H1 (cell line): ENCODE data around the gene AKR1C1. TPM values are rescaled to one million over a fixed set of nuclear protein-coding genes. Genes with fewer than 3 reads are reported as not detected.

Experiments
- CTCF ChIA-PET: fragments of 300-600 bp; sonication (Branson Sonifier 250); formaldehyde crosslinking; loops from one replicate; lab custom pipeline; 2021; ENCODE audit not compliant: partially characterized antibody; lab: Charles Lee
- POLR2A ChIA-PET: fragments of 300-600 bp; sonication (Branson Sonifier 250); formaldehyde crosslinking; loops from one replicate; lab custom pipeline; 2021; ENCODE audit warnings: inconsistent platforms; ENCODE audit not compliant: partially characterized antibody; lab: Charles Lee
- DNase-seq, 2 experiments: peaks; one replicate each; pipeline versions ENCODE4 v3.0.0 to v3.0.0-alpha.2; 2010 to 2022; ENCODE audit warnings: low spot score in 2 of 2, low read depth in 1 of 2, mixed read lengths in 1 of 2
- FAIRE-seq: peaks from 2 replicates; lab custom pipeline; 2011; peaks lifted over from hg19 to GRCh38; lab: Jason Lieb, UNC
- H2AFZ ChIP-seq: 2 replicates; pipeline ENCODE4 v1.8.1; 2012; ENCODE audit warnings: low read length, inconsistent platforms
- H2AK5ac ChIP-seq: 2 replicates; pipeline ENCODE4 v1.6.1; 2013; ENCODE audit warnings: low read depth, low read length
- H2BK120ac ChIP-seq: replicated peaks from 2 replicates; pipeline ENCODE3; 2013; ENCODE audit warnings: low read depth, low read length, inconsistent platforms
- H2BK12ac ChIP-seq: 2 replicates; pipeline ENCODE4 v1.6.1; 2013; ENCODE audit warnings: low read depth, low read length
- H2BK15ac ChIP-seq: 2 replicates; pipeline ENCODE4 v1.6.1; 2013; ENCODE audit warnings: low read length
- H2BK20ac ChIP-seq: 2 replicates; pipeline ENCODE4 v1.6.1; 2013; ENCODE audit warnings: low read length
- H2BK5ac ChIP-seq: 2 replicates; pipeline ENCODE4 v1.6.1; 2013; ENCODE audit warnings: low read depth, low read length
- H3K14ac ChIP-seq: 2 replicates; pipeline ENCODE4 v1.6.1; 2013; ENCODE audit warnings: inconsistent platforms; ENCODE audit not compliant: insufficient read length
- H3K18ac ChIP-seq: 2 replicates; pipeline ENCODE4 v1.6.1; 2013; ENCODE audit warnings: low read length; ENCODE audit errors: extremely low read depth
- H3K23ac ChIP-seq: 2 replicates; pipeline ENCODE4 v1.6.1; 2013; ENCODE audit warnings: inconsistent platforms; ENCODE audit not compliant: insufficient read length
- H3K23me2 ChIP-seq: 2 replicates; pipeline ENCODE4 v1.6.1; 2013; ENCODE audit warnings: low read depth, low read length
- H3K27ac ChIP-seq: 2 replicates; pipeline ENCODE4 v1.6.1; 2011; ENCODE audit warnings: low read depth, low read length, inconsistent platforms
- H3K27me3 ChIP-seq, 4 experiments: replicated peaks in 1 of 4; 1 replicate in 1 of 4; 2 replicates in 3 of 4; pipeline versions ENCODE4 v1.6.1 to v1.8.1; 2011 to 2013; ENCODE audit warnings: low read length in 3 of 4, mild to moderate bottlenecking in 3 of 4, inconsistent platforms in 2 of 4, mixed read lengths in 2 of 4, moderate library complexity in 1 of 4; ENCODE audit not compliant: control insufficient read depth in 3 of 4, insufficient read depth in 3 of 4; ENCODE audit errors: extremely low read depth in 1 of 4
- H3K36me3 ChIP-seq, 4 experiments: 2 replicates each; pipeline versions ENCODE4 v1.6.1 to v1.8.1; 2011 to 2013; ENCODE audit warnings: mild to moderate bottlenecking in 4 of 4, low read length in 3 of 4, moderate library complexity in 2 of 4, control low read depth in 1 of 4, inconsistent platforms in 1 of 4; ENCODE audit not compliant: insufficient read depth in 4 of 4, control insufficient read depth in 2 of 4
- H3K4ac ChIP-seq: replicated peaks from 2 replicates; pipeline ENCODE3; 2013; ENCODE audit warnings: low read length, low read depth, mixed read lengths, inconsistent platforms; ENCODE audit not compliant: insufficient read length
- H3K4me1 ChIP-seq, 4 experiments: replicated peaks in 1 of 4; 1 replicate in 1 of 4; 2 replicates in 3 of 4; pipeline versions ENCODE4 v1.6.1 to v1.8.1; 2011 to 2013; ENCODE audit warnings: low read length in 3 of 4, inconsistent platforms in 2 of 4, mixed read lengths in 1 of 4; ENCODE audit not compliant: insufficient read depth in 4 of 4, control insufficient read depth in 3 of 4
- H3K4me2 ChIP-seq, 2 experiments: 2 replicates each; pipeline versions ENCODE4 v1.6.1 to v1.8.1; 2011 to 2013; ENCODE audit warnings: low read depth in 2 of 2, low read length in 2 of 2, control low read depth in 1 of 2, inconsistent platforms in 1 of 2, mild to moderate bottlenecking in 1 of 2; ENCODE audit not compliant: insufficient read depth in 1 of 2
- H3K4me3 ChIP-seq, 4 experiments: fragments of 200-600, 300-600 bp in 1 of 4; sonication (generic), shearing (Covaris generic), sonication (Bioruptor Twin) in 1 of 4; 2 replicates each; pipeline versions ENCODE4 v1.5.1 to v1.8.1; 2011 to 2016; ENCODE audit warnings: low read length in 4 of 4, low read depth in 3 of 4, control low read depth in 2 of 4, inconsistent platforms in 2 of 4, mild to moderate bottlenecking in 2 of 4, mixed read lengths in 1 of 4, moderate library complexity in 1 of 4; ENCODE audit not compliant: insufficient read depth in 2 of 4; ENCODE audit errors: extremely low read depth in 1 of 4
- H3K56ac ChIP-seq: replicated peaks from 2 replicates; pipeline ENCODE3; 2013; ENCODE audit warnings: low read depth, mild to moderate bottlenecking, mixed read lengths, low read length, inconsistent platforms; ENCODE audit not compliant: insufficient read length
- H3K79me1 ChIP-seq: 2 replicates; pipeline ENCODE4 v1.6.1; 2013; ENCODE audit warnings: low read depth, low read length, control low read depth
- H3K79me2 ChIP-seq, 2 experiments: 2 replicates each; pipeline versions ENCODE4 v1.6.1 to v1.8.1; 2012 to 2013; ENCODE audit warnings: low read length in 2 of 2, mild to moderate bottlenecking in 2 of 2, inconsistent platforms in 1 of 2; ENCODE audit not compliant: insufficient read depth in 2 of 2, control insufficient read depth in 1 of 2
- H3K9ac ChIP-seq, 4 experiments: replicated peaks in 1 of 4; 1 replicate in 1 of 4; 2 replicates in 3 of 4; pipeline versions ENCODE4 v1.6.1 to v1.8.1; 2011 to 2013; ENCODE audit warnings: low read depth in 3 of 4, low read length in 3 of 4, control low read depth in 2 of 4, mild to moderate bottlenecking in 2 of 4, moderate library complexity in 2 of 4, inconsistent platforms in 1 of 4; ENCODE audit errors: extremely low read depth in 1 of 4
- H3K9me3 ChIP-seq, 2 experiments: 2 replicates each; pipeline versions ENCODE4 v1.6.1 to v1.8.1; 2012 to 2013; ENCODE audit warnings: mild to moderate bottlenecking in 2 of 2, moderate library complexity in 2 of 2, control low read depth in 1 of 2, inconsistent platforms in 1 of 2, low read depth in 1 of 2, low read length in 1 of 2, mixed read lengths in 1 of 2; ENCODE audit not compliant: insufficient read depth in 2 of 2
- H4K20me1 ChIP-seq, 2 experiments: replicated peaks in 1 of 2; 2 replicates each; pipeline versions ENCODE3 to v1.8.1; 2011 to 2013; ENCODE audit warnings: inconsistent platforms in 2 of 2, low read length in 2 of 2, mild to moderate bottlenecking in 1 of 2; ENCODE audit not compliant: insufficient read depth in 2 of 2, control insufficient read depth in 1 of 2
- H4K5ac ChIP-seq: 2 replicates; pipeline ENCODE4 v1.6.1; 2013; ENCODE audit warnings: low read length, low read depth, mixed read lengths, inconsistent platforms; ENCODE audit not compliant: insufficient read length
- H4K8ac ChIP-seq: 2 replicates; pipeline ENCODE4 v1.8.0; 2013; ENCODE audit warnings: mild to moderate bottlenecking, moderate library complexity, low read length, inconsistent platforms; ENCODE audit not compliant: insufficient read depth; ENCODE audit errors: extremely low read depth
- H4K91ac ChIP-seq: replicated peaks from 2 replicates; pipeline ENCODE3; 2013; ENCODE audit warnings: low read length, mixed read lengths, inconsistent platforms; ENCODE audit not compliant: insufficient read length
- CHD1 ChIP-seq: IDR thresholded peaks from 2 replicates; pipeline ENCODE4 v1.6.1; 2012; ENCODE audit warnings: low read depth, low read length, improper control_type of control experiment
- CTCF ChIP-seq, 3 experiments: IDR thresholded peaks; 1 replicate in 2 of 3; 2 replicates in 1 of 3; pipeline versions ENCODE4 v1.5.1 to v1.6.1; 2011; ENCODE audit warnings: low read length in 3 of 3, mild to moderate bottlenecking in 3 of 3, inconsistent platforms in 2 of 3, low read depth in 1 of 3, moderate library complexity in 1 of 3; ENCODE audit not compliant: insufficient read depth in 1 of 3; ENCODE audit errors: control extremely low read depth in 1 of 3
- EP300 ChIP-seq, 2 experiments: IDR thresholded peaks; 1 replicate in 1 of 2; 2 replicates in 1 of 2; pipeline ENCODE4 v1.6.1; 2011 to 2012; ENCODE audit warnings: low read depth in 2 of 2, low read length in 2 of 2, mild to moderate bottlenecking in 2 of 2, borderline replicate concordance in 1 of 2, inconsistent platforms in 1 of 2, moderate library complexity in 1 of 2
- FOSL1 ChIP-seq: IDR thresholded peaks from 2 replicates; pipeline ENCODE4 v1.6.1; 2011; ENCODE audit warnings: mild to moderate bottlenecking, low read depth, low read length, moderate library complexity; ENCODE audit not compliant: insufficient read depth
- SIX5 ChIP-seq: IDR thresholded peaks from 2 replicates; pipeline ENCODE4 v1.6.1; 2011; ENCODE audit warnings: mild to moderate bottlenecking, low read depth, low read length
- SP4 ChIP-seq: IDR thresholded peaks from 2 replicates; pipeline ENCODE4 v1.6.1; 2012; ENCODE audit warnings: low read length, inconsistent platforms
- SUZ12 ChIP-seq: fragments of 200-600 bp; sonication (generic); IDR thresholded peaks from 2 replicates; pipeline ENCODE4 v1.6.1; 2012; ENCODE audit warnings: mild to moderate bottlenecking, inconsistent platforms, low read length, moderate library complexity, mixed read lengths
- TCF12 ChIP-seq: IDR thresholded peaks from 2 replicates; pipeline ENCODE4 v1.6.1; 2011; ENCODE audit warnings: low read depth, mild to moderate bottlenecking, low read length
- YY1 ChIP-seq: IDR thresholded peaks from 2 replicates; pipeline ENCODE4 v1.6.1; 2011; ENCODE audit warnings: low read depth, mild to moderate bottlenecking, low read length
- WGBS, 2 experiments: shearing (Covaris generic) in 1 of 2; methylation state at CpG; one replicate each; pipeline versions ENCODE4 v1.1.6 to v1.1.7; 2013 to 2015; ENCODE audit warnings: low lambda C conversion rate in 2 of 2, mixed read lengths in 2 of 2, inconsistent platforms in 1 of 2, low coverage in 1 of 2, missing lambda C conversion rate in 1 of 2; ENCODE audit not compliant: insufficient replicate concordance in 2 of 2, insufficient coverage in 1 of 2, insufficient read length in 1 of 2; ENCODE audit errors: extremely low coverage in 1 of 2, missing lambda C conversion rate in 1 of 2; 5-methylcytosine and 5-hydroxymethylcytosine counted together
- polyA plus RNA-seq, 7 experiments: library from polyadenylated mRNA; depleted of rRNA in 3 of 7; stranded (reverse) in 5 of 7; unstranded in 2 of 7; fragments of >200 nt in 5 of 7; fragments of 200-250 nt in 2 of 7; gene quantifications; 1 replicate in 5 of 7; 2 replicates in 1 of 7; 4 replicates in 1 of 7; pipeline versions ENCODE4 v1.2.1 to v1.2.3, GENCODE V29; 2011 to 2013; ENCODE audit warnings: missing spikeins in 2 of 7, mixed read lengths in 2 of 7
- total RNA-seq: library from RNA; stranded (reverse); fragmentation: NEBNext Ultra II Directional; extraction: Animal tissue kit (Norgen Biotek cat#: 25700); gene quantifications from 2 replicates; pipeline ENCODE4 v1.2.1, GENCODE V29; 2021

The AKR1C1 gene
- total and polyA plus RNA-seq, 2 of the 8 experiments (the other 6 are each of a cell fraction or from before 2014, with no cell fraction given) = 1.4 to 2.1 TPM

GRCh38 chr10:4984223-4984622 lies 21.0 kb downstream of the AKR1C1 start:
- TF ChIP-seq SP4 = no peak
- no peak for TF ChIP-seq TCF12
- no peak for TF ChIP-seq SIX5
- no peak for TF ChIP-seq EP300 (IDR thresholded peaks at IDR 0.05; ENCODE audit: borderline replicate concordance in 1 of 2, low read depth in 2 of 2, low read length in 2 of 2)
- no peak for TF ChIP-seq SUZ12
- TF ChIP-seq YY1 = no peak
- TF ChIP-seq FOSL1 = no peak
- no peak for TF ChIP-seq CHD1
- TF ChIP-seq CTCF (IDR thresholded peaks at IDR 0.05; ENCODE audit: control extremely low read depth in 1 of 3, insufficient read depth in 1 of 3, low read depth in 1 of 3, low read length in 3 of 3) = no peak
- TF ChIP-seq, all 59 proteins: peak for 0
- Histone ChIP-seq H3K14ac (no peak overlapping the region), H4K91ac (no peak overlapping the region), H2BK5ac (no peak overlapping the region), H3K36me3 (no peaks in the 10 kb centered on the region), H3K79me1 (no peaks in the 10 kb centered on the region), H2BK20ac (no peak overlapping the region), H3K4ac (no peak overlapping the region), H3K23me2 (no peaks in the 10 kb centered on the region), H3K9ac (no peak overlapping the region), H4K20me1 (no peaks in the 10 kb centered on the region), H3K56ac (no peak overlapping the region), H3K9me3 (no peaks in the 10 kb centered on the region; a peak in 1 of 4 replicates), H2BK15ac (no peak overlapping the region), H3K18ac (no peak overlapping the region), H4K8ac (no peak overlapping the region), H3K4me3 (no peak overlapping the region), H3K23ac (no peak overlapping the region), H3K27ac (no peak overlapping the region), H2AFZ (no peak overlapping the region), H3K27me3 (no peaks in the 10 kb centered on the region), H2BK120ac (no peak overlapping the region), H3K4me2 (no peak overlapping the region), H3K4me1 (peaks cover 4 to 7% (median 4%) of the 10 kb centered on the region in 4 experiments; a peak in 6 of 7 replicates), H2BK12ac (no peak overlapping the region), H2AK5ac (no peak overlapping the region), H4K5ac (no peak overlapping the region), H3K79me2 (no peaks in the 10 kb centered on the region)
- CTCF ChIA-PET = interaction anchor here (0.7 to 5.5 kb wide), 5 partner anchors 106 to 448 kb away, joined by 3 to 86 read pairs (median 4); no protein-coding TSS in a partner anchor
- WGBS, 2 experiments = 95% methylated on average over 8 of the region's 10 CpGs; no CpG with 5 or more reads in 1 of the 2 experiments
- FAIRE-seq = no peak
- POLR2A ChIA-PET = no interaction called here
- DNase-seq = no peak
